Regular cardiac myocyte (primary cell): Measurements from ENCODE around the gene PRPF40A. TPM values are rescaled to one million over a fixed set of nuclear protein-coding genes. Genes with fewer than 3 reads are reported as not detected.

Experiments
- total RNA-seq: library from RNA; depleted of rRNA; stranded (reverse); fragments of >200 nt; gene quantifications from 2 replicates; pipeline ENCODE4 v1.2.3, GENCODE V29; 2014

The PRPF40A gene
- 115 and 131 TPM in 2 replicates for total RNA-seq

DNA sequence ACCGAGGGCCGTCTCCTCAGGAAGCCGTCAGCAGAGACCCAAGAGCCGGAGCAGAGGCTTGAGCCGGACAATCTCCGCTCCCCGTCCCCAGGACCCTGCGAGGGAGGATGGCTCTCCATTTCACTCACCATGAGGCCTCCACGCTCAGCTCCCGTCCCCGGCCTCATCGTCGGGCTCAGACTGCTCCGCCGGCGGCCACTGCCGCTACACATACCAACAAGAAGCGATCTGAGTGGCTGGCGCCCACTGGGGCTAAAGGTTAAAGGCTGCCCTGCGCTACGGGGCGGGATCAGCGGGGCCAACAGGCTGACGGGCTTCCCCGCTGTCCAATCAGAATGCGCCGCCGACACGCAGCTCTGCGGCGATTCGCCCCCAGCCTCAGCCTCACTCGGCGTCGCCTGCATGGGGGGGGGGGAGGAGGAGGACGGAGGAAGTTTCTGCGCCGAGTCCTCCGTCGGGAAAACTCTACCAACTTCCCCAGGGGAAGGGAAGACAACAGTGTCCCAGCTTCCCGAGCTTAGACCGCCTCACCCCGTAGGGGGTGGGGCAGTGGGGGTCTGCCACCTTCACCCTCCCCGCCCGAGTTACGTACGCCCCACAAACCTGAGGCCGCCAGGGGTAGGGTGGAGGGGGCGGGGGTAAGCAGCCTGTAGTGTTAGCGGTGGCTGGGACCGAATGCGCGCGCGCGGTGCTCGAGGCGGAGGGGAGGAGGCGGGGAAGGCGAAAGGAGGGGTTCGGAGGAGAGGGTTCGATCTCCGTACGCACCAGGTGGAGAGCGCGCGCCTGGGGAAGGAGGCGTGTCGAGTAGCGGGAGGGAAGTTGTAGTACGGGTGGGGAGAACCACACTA lies at the start of gene PRPF40A:
PRPF40A (minus strand) TSS at position 234 of the 848 bp plus-strand sequence; CDS start at position 212, 22 bp downstream.

DNA sequence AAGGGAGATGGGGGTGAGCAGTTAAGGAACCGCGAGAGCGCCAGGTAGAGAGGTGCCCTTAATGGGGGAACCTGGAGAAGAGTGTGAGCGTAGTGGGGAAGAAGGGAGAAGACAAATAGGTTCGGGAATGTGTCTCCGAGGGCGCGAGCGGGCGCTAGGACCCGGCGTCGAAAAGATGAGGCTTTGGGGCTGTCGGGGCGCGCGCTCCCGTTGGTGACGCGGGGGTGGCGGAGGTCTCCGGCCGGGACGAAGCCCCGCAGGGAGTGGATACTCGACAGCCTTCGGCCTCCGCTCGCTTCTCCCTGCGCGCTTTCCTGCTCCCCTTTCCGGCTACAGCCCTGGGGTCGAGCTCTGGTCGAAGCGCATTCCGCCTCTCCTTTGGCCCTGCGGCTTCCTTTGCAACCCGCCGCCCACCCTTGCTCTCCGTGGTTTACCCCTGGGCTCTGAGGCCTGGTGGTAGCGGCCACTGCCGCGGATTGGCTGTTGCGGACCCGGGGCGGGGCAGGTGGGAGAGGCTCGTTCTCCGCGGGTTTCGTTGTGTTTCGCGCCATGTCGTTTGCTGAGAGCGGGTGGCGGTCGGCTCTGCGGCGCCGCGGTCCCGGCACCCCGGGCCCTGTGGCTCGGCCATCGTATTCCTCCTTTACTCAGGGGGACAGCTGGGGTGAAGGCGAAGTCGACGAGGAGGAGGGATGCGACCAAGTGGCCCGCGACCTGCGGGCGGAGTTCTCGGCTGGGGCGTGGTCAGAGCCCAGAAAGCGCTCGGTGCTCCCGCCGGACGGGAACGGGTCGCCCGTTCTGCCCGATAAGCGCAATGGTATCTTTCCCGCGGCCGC lies 1.0 kb upstream of the PRPF40A start, which contains the start of gene ARL6IP6:
ARL6IP6 (plus strand) TSS at position 545 of the 833 bp plus-strand sequence; CDS start at position 550, 5 bp downstream.

Other genes with a start within 250 kb of the PRPF40A start
- gene ARL6IP6, start 1.2 kb upstream of the PRPF40A start, total RNA-seq = 18.9 and 32.2 TPM in 2 replicates